Fibroblast of skin of left biceps (primary cell): ENCODE data around the gene COL18A1.

Experiments
- DNase-seq, 2 experiments: peaks; one replicate each; pipeline ENCODE4 v3.0.0-alpha.2; 2013; ENCODE audit warnings: low read depth in 2 of 2

COL18A1 gene

GRCh38 chr21:45414396-45415187 lies 9.6 kb downstream of the COL18A1 start:
- DNase-seq, result no peak

GRCh38 chr21:45415188-45415942 lies 10.4 kb downstream of the COL18A1 start:
- DNase-seq, result no peak

- DNase-seq, result no peak
Observed at GRCh38 chr21:45415943-45416611, 11.1 kb downstream of the COL18A1 start.

GRCh38 chr21:45416620-45417019 lies 11.7 kb downstream of the COL18A1 start:
- DNase-seq, result no peak

- DNase-seq, result no peak
Observed at GRCh38 chr21:45417256-45417950, 12.4 kb downstream of the COL18A1 start.

GRCh38 chr21:45417951-45418300 lies 13.0 kb downstream of the COL18A1 start:
- no peak for DNase-seq

GRCh38 chr21:45418301-45419071 lies 13.5 kb downstream of the COL18A1 start:
- no peak for DNase-seq

- no peak for DNase-seq
Observed at GRCh38 chr21:45419162-45419561, 14.2 kb downstream of the COL18A1 start.

- DNase-seq, result no peak
Observed at GRCh38 chr21:45420061-45421041, 15.4 kb downstream of the COL18A1 start.

GRCh38 chr21:45421071-45421845 lies 16.3 kb downstream of the COL18A1 start:
- DNase-seq, result no peak

GRCh38 chr21:45421846-45422775 lies 17.1 kb downstream of the COL18A1 start:
- no peak for DNase-seq

GRCh38 chr21:45423201-45423955 lies 18.4 kb downstream of the COL18A1 start:
- DNase-seq, result no peak

GRCh38 chr21:45423968-45424853 lies 19.2 kb downstream of the COL18A1 start:
- DNase-seq, result no peak

GRCh38 chr21:45424854-45425795 lies 20.2 kb downstream of the COL18A1 start:
- no peak for DNase-seq
